Endothelial cell of umbilical vein (primary cell): ENCODE results near the gene PXMP2. TPM values are rescaled to one million over a fixed set of nuclear protein-coding genes. Genes with fewer than 3 reads are reported as not detected.

Source experiments
- BruUV-seq: library from RNA; stranded (reverse); fragments of 400-500 nt; replicated peaks from 2 replicates; lab custom pipeline; 2021; lab: Mats Ljungman, UMichigan
- CTCF ChIA-PET: fragments of 300-600, 350-600 bp; sonication (Branson Sonifier 250); formaldehyde crosslinking; loops from one replicate; lab custom pipeline; 2021; ENCODE audit warnings: antibody characterized with exemption, inconsistent platforms; lab: Charles Lee
- POLR2A ChIA-PET: fragments of 300-600, 350-600 bp; sonication (Branson Sonifier 250); formaldehyde crosslinking; loops from one replicate; lab custom pipeline; 2021; ENCODE audit warnings: antibody characterized with exemption, inconsistent platforms; lab: Charles Lee
- DNase-seq: peaks from one replicate; pipeline ENCODE4 v3.0.0-alpha.2; 2011; ENCODE audit warnings: low read depth, low spot score
- FAIRE-seq: peaks from 2 replicates; lab custom pipeline; 2011; peaks lifted over from hg19 to GRCh38; lab: Jason Lieb, UNC
- H2AFZ ChIP-seq: 2 replicates; pipeline ENCODE4 v1.6.0; 2012; ENCODE audit warnings: low read depth, low read length, control low read depth, inconsistent platforms
- H3K27ac ChIP-seq: 2 replicates; pipeline ENCODE4 v1.5.1; 2011; ENCODE audit warnings: low read depth, mild to moderate bottlenecking, control low read depth, low read length, moderate library complexity; ENCODE audit not compliant: insufficient read depth
- H3K27me3 ChIP-seq, 2 experiments: 2 replicates each; pipeline versions ENCODE4 v1.6.0 to v1.6.1; 2011; ENCODE audit warnings: low read length in 2 of 2, mixed read lengths in 1 of 2; ENCODE audit not compliant: control insufficient read depth in 2 of 2, insufficient read depth in 2 of 2
- H3K36me3 ChIP-seq, 2 experiments: 2 replicates in 1 of 2; 3 replicates in 1 of 2; pipeline ENCODE4 v1.5.1; 2011; ENCODE audit warnings: low read length in 2 of 2, mild to moderate bottlenecking in 1 of 2, moderate library complexity in 1 of 2; ENCODE audit not compliant: control insufficient read depth in 2 of 2, insufficient read depth in 2 of 2; ENCODE audit errors: extremely low read depth in 1 of 2
- H3K4me1 ChIP-seq: 3 replicates; pipeline ENCODE4 v1.5.1; 2011; ENCODE audit warnings: mild to moderate bottlenecking, low read length; ENCODE audit not compliant: control insufficient read depth, insufficient read depth; ENCODE audit errors: extremely low read depth
- H3K4me2 ChIP-seq: 2 replicates; pipeline ENCODE4 v1.6.1; 2011; ENCODE audit warnings: low read length, control low read depth, mixed read lengths; ENCODE audit not compliant: insufficient read depth
- H3K4me3 ChIP-seq, 3 experiments: fragments of 200-600 bp in 1 of 3; sonication (generic), shearing (Covaris generic) in 1 of 3; replicated peaks in 1 of 3; 2 replicates each; pipeline ENCODE4 v1.5.1; 2011 to 2016; ENCODE audit warnings: control low read depth in 3 of 3, low read length in 3 of 3, mild to moderate bottlenecking in 2 of 3, inconsistent platforms in 1 of 3, low read depth in 1 of 3, moderate library complexity in 1 of 3; ENCODE audit not compliant: insufficient read depth in 1 of 3
- H3K79me2 ChIP-seq: 2 replicates; pipeline ENCODE4 v1.6.0; 2012; ENCODE audit warnings: low read length, inconsistent platforms; ENCODE audit not compliant: control insufficient read depth, insufficient read depth
- H3K9ac ChIP-seq: replicated peaks from 2 replicates; pipeline ENCODE3; 2011; ENCODE audit warnings: low read length, control low read depth; ENCODE audit not compliant: insufficient read depth; ENCODE audit errors: extremely low read depth
- H3K9me1 ChIP-seq: replicated peaks from 3 replicates; pipeline ENCODE4 v1.6.0; 2011; ENCODE audit warnings: mild to moderate bottlenecking, low read length; ENCODE audit not compliant: control insufficient read depth, insufficient read depth; ENCODE audit errors: extremely low read depth
- H3K9me3 ChIP-seq: replicated peaks from 2 replicates; pipeline ENCODE4 v1.5.1; 2012; ENCODE audit warnings: low read length, inconsistent platforms; ENCODE audit not compliant: control insufficient read depth, insufficient read depth
- H4K20me1 ChIP-seq: replicated peaks from 2 replicates; pipeline ENCODE3; 2011; ENCODE audit warnings: mild to moderate bottlenecking, low read length; ENCODE audit not compliant: control insufficient read depth, insufficient read depth; ENCODE audit errors: extremely low read depth
- EZH2 ChIP-seq: IDR thresholded peaks from 2 replicates; pipeline ENCODE4 v1.6.1; 2012; ENCODE audit warnings: borderline replicate concordance, low read depth, mild to moderate bottlenecking, moderate library complexity, low read length, inconsistent platforms; ENCODE audit not compliant: severe bottlenecking
- FOS ChIP-seq: IDR thresholded peaks from 2 replicates; pipeline ENCODE4 v1.6.1; 2011; ENCODE audit warnings: mild to moderate bottlenecking, low read length, moderate library complexity, borderline replicate concordance; ENCODE audit not compliant: insufficient read depth
- POLR2A ChIP-seq: IDR thresholded peaks from 2 replicates; pipeline ENCODE4 v1.6.1; 2012; ENCODE audit warnings: low read depth, mild to moderate bottlenecking, control low read depth, low read length
- dilution Hi-C: fragments of 300-500 bp; cut with MboI; formaldehyde crosslinking; loops from one replicate; pipeline ENCODE4 v1.15.0; 2019; ENCODE audit warnings: low sequenced_read_pairs; ENCODE audit not compliant: extremely low pct_ligation_motif_present
- intact Hi-C: fragments of 100-400 bp; cut with micrococcal nuclease; formaldehyde crosslinking; loops from one replicate; pipeline ENCODE4 v1.10.0; 2022
- polyA plus RNA-seq, 4 experiments: library from polyadenylated mRNA; depleted of rRNA in 3 of 4; stranded (reverse) in 3 of 4; unstranded in 1 of 4; fragments of >200 nt; gene quantifications; 2 replicates each; pipeline versions ENCODE4 v1.2.1 to v1.2.3, GENCODE V29; 2011 to 2012; ENCODE audit warnings: missing spikeins in 1 of 4
- total RNA-seq: library from RNA; stranded (reverse); gene quantifications from 2 replicates; pipeline ENCODE4 v1.2.3, GENCODE V29; 2021
- TF ChIP-seq, protein P1 (sequence below): IDR thresholded peaks from 2 replicates; pipeline ENCODE4 v1.6.1; 2011; ENCODE audit not compliant: insufficient read depth, insufficient read length
- TF ChIP-seq, protein P2 (sequence below), 2 donors: IDR thresholded peaks; 1 replicate in 1 of 2; 2 replicates in 1 of 2; pipeline ENCODE4 v1.5.1; 2011; ENCODE audit warnings: low read length in 2 of 2, mild to moderate bottlenecking in 2 of 2, moderate library complexity in 2 of 2, control low read depth in 1 of 2, inconsistent platforms in 1 of 2, low read depth in 1 of 2; ENCODE audit not compliant: insufficient read depth in 1 of 2; ENCODE audit errors: extremely low read depth in 1 of 2

PXMP2 gene
- total and polyA plus RNA-seq, 2 donors (not counting 3 experiments of a cell fraction or from before 2014, with no cell fraction given) = 24.0 to 31.5 TPM

DNA sequence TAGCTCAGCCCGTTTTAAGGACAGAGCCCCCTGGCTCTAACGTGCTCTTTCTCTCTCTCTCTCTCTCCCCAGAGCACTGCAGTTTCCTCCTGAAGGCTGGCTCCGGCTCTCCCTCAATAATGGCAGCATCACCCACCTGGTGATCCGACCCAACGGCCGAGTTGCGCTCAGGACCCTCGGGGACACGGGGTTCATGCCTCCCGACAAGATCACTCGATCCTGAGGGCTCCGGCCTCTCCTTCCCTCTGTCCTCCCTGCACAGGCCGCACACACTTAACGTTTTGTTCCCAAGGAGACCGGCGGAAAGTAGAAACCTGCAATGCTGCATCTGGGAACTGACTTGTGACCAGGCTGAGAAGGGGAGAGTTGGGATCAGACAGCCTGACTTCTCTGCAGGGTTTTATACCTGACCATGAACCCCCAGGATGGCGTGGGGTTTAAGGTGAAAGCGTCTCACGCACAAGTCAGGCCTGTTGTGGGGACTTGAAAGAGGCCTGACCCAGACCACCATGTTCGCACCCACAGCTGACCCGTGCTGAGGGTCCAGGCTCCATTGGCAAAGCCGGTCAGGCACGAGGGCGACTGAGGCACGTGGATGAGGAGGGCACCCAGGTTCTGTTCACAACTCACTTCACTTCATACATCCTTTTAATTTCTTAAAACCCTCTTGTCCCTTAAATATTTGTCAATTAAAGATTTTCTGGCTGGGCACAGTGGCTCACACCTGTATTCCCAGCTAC, 33.4 kb downstream of the PXMP2 start:
- H3K9me3 ChIP-seq = no peaks in the 10 kb centered on the region
- dilution Hi-C loops (no loop called here), intact Hi-C loops (no loop called here)
- H3K4me3 ChIP-seq = no peak overlapping the region
- H4K20me1 ChIP-seq = no peaks in the 10 kb centered on the region
- H3K4me2 ChIP-seq = no peak overlapping the region
- TSS peak; percentile 26 for BruUV-seq
- H3K4me1 ChIP-seq = no peaks in the 10 kb centered on the region
- ChIA-PET POLR2A (no interaction called here), CTCF (no interaction called here)
- H3K79me2 ChIP-seq = no peaks in the 10 kb centered on the region
- H3K9me1 ChIP-seq = no peaks in the 10 kb centered on the region
- TF ChIP-seq, protein P1, sequence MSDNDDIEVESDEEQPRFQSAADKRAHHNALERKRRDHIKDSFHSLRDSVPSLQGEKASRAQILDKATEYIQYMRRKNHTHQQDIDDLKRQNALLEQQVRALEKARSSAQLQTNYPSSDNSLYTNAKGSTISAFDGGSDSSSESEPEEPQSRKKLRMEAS = no peak
- TF ChIP-seq POLR2A (peak; percentile 5), EZH2 (no peak), FOS (no peak)
- TF ChIP-seq, protein P2, sequence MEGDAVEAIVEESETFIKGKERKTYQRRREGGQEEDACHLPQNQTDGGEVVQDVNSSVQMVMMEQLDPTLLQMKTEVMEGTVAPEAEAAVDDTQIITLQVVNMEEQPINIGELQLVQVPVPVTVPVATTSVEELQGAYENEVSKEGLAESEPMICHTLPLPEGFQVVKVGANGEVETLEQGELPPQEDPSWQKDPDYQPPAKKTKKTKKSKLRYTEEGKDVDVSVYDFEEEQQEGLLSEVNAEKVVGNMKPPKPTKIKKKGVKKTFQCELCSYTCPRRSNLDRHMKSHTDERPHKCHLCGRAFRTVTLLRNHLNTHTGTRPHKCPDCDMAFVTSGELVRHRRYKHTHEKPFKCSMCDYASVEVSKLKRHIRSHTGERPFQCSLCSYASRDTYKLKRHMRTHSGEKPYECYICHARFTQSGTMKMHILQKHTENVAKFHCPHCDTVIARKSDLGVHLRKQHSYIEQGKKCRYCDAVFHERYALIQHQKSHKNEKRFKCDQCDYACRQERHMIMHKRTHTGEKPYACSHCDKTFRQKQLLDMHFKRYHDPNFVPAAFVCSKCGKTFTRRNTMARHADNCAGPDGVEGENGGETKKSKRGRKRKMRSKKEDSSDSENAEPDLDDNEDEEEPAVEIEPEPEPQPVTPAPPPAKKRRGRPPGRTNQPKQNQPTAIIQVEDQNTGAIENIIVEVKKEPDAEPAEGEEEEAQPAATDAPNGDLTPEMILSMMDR (IDR thresholded peaks at IDR 0.05; ENCODE audit: extremely low read depth in 1 of 2, insufficient read depth in 1 of 2, low read depth in 1 of 2, low read length in 2 of 2) = no peak
- no peak overlapping the region for H3K27ac ChIP-seq
- H3K36me3 ChIP-seq = peaks cover 20 to 50% of the 10 kb centered on the region in 2 experiments
- H3K9ac ChIP-seq = no peak overlapping the region
- no peak overlapping the region for H2AFZ ChIP-seq
- FAIRE-seq = no peak
- no peaks in the 10 kb centered on the region for H3K27me3 ChIP-seq
- no peak for DNase-seq
